ENCODE results near the gene BUD23.
"Not testable (repeated sequence)": the region's sequence is repeated elsewhere in the genome, so short reads cannot be mapped to it uniquely, and the experiment has no call there.

The BUD23 gene, protein sequence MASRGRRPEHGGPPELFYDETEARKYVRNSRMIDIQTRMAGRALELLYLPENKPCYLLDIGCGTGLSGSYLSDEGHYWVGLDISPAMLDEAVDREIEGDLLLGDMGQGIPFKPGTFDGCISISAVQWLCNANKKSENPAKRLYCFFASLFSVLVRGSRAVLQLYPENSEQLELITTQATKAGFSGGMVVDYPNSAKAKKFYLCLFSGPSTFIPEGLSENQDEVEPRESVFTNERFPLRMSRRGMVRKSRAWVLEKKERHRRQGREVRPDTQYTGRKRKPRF

DNA sequence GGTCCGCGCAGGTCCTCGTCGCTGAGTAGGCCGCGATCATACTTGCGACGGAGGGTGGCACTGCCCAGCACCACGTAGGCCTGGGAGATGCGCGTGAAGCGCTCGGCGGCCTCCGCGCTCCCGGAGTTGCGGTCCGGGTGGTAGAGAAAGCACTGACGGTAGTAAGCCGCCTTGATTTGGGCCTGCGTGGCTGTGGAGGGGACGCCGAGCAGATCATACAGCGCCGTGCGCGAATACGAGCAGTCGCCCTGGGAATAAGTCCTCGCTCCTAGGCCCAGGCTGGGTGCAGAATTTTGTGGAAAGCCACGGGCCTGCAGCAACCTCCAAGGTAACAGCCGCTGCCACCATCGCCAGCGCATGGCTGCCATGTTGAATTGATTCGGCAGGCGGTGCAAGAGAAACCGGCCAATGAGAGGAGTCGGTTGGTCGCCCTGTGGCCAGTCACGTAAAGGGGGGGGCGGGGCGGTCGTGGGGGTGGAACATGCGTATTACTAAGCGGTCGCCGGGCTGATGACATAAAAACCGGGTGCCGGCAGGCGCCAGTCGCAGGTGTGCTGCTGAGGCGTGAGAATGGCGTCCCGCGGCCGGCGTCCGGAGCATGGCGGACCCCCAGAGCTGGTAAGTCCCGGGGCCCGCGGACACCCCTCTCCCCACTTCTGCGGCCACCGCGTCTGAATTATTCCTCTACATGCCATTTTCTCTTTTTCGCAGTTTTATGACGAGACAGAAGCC lies at the start of gene BUD23, which contains the start of gene DNAJC30:
Gene BUD23 (plus strand): TSS at position 542 of the 732 bp plus-strand sequence. CDS start 29 bp downstream, at position 571.
Gene DNAJC30 (minus strand): TSS at position 398 of the 732 bp plus-strand sequence. CDS start 30 bp downstream, at position 368.
- peak; percentile 95 to 99 (median 97) for DNase-seq (ENCODE audit: low read depth in 3 of 3)

DNA sequence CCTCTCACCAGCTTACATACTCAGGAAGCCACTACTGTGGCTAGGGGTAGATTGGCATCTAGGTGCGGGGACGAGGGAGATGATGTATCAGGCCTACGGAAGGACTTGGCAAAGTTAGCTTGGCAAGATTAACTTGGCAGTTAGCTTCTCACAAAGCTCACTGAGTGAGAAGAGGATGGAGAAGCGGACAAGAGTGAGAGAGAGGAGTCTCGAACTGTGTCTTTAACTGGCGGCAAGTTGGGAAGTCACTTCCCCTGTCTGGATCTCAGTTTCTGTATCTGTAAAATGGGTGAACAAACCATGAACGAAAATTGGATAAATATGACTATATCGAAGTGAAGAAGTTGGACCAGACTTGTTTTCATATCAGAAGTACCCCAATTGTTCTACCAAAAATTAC lies 49.6 kb upstream of the BUD23 start:
- no peak for DNase-seq (ENCODE audit: low read depth in 3 of 3)

DNA sequence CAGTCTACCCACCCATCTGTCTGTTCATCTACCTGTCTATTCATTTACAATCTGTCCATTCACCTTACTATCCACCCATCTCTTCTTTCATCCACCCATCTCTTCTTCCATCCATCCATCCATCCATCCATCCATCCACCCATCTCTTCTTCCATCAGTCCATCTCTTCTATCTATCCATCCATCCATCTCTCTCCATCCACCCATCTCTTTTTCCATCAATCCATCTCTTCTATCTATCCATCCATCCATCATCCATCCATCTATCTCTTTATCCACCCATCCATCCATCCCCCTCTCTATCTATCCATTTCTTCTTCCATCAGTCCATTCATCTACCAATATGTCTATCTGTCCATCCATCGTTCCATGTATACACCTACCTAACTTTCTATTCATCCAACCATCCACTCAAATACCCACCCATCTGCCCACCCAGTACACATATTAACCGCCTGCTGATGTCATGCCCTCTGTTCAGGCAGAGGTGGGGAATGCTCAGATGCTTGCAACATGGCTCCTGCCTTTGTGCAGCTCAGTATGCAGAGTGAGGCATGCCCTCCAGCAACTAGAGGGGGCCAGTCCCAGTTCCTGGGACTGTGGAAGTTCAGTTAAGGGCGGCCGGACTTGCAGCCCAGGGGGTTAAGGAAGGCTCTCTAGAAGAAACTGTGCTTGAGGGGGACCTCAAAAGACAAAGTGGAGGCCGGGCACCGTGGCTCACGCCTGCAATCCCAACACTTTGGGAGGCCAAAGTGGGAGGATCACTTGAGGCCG lies 47.8 kb upstream of the BUD23 start:
- no peak for DNase-seq (ENCODE audit: low read depth in 3 of 3)

DNA sequence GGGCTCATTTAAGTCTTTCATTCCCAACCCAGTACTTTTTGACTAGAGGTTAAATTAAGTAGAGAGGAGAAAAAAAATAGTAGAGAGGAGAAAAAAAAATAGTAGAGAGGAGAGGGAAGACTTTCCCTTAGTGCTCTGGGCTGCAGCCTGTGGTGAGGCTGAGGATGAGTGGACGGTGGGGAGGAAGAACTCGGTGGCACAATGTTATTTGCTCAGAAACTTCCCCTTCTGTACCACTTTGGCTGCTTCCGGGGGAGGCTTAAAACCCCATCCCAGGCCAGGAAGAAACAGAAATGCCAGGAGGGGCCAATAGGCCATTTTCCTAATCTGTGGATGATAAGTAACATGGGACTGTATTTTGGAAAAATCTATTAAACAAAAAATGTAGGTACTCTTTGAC lies 44.5 kb upstream of the BUD23 start:
- no peak for DNase-seq (ENCODE audit: low read depth in 3 of 3)

DNA sequence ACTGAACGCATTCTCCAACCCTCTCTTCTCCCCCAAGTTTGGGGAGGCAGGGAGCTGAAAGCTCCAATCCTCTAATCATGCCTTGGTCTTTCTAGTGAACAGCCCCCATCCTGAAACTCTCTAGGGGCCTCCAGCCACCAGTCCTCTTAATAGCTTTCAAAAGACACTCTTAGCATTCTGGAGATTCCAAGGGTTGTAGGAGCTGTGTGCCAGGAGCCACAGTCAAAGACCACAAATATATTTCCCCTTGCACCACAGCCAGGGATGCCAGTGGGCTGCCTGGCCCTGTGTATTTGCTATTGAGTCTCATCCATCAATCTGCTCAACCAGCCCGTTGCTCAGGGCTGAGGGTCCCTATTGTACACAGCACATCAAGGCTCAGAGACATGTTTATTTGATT lies 40.6 kb upstream of the BUD23 start:
- no peak for DNase-seq (ENCODE audit: low read depth in 3 of 3)

DNA sequence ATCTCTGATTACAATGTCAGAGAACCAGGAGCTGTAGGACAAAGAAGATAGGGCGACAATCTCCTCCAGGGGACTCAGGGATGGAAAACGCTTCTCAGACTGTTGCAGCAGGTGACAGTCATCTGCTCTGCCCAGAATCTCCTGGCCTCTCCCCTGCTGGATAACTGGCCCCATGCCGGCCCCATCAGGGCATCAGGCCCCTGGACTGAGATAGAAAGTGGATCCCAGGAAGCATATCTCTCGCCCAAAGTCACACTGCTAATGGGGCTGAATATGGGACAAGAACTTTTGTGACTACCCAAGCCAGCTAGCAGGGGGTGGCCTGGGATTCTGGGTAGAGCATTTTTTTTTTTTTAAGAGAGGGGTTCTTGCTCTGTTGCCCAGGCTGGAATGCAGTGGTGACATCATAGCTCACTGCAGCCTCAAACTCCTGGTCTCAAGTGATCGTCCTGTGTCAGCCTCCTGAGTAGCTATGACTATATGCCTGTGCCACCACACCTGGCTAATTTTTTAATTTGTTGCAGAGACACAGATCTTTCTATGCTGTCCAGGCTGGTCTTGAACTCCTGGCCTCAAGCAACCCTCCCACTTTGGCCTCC lies 38.6 kb upstream of the BUD23 start:
- no peak for DNase-seq (ENCODE audit: low read depth in 3 of 3)

DNA sequence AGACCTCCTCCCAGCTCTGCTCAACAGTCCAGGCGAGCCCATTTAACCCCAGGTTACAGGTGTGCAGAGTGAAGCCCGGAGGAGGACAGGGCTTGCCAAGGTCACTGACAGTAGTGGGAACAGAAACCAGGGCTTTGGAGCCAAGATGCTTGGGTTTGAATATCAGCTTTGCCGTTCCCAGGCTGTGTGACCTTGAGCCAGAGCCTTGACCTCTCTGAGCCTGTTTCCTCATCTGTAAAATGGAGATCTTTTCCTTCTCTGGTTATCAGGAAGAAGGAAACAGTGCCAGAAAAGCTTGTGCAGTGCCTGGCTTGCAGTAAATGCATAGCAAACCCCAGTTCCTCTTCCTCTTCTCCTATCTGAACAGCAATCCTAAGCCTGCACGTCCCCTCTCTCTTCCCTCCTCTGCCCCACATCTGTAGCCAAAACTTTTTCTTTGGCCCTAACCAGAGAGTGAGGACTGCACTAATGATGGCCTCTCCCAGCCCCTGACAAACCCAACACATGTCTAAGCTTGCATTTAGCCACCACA lies 37.7 kb upstream of the BUD23 start:
- no peak for DNase-seq (ENCODE audit: low read depth in 3 of 3)

DNA sequence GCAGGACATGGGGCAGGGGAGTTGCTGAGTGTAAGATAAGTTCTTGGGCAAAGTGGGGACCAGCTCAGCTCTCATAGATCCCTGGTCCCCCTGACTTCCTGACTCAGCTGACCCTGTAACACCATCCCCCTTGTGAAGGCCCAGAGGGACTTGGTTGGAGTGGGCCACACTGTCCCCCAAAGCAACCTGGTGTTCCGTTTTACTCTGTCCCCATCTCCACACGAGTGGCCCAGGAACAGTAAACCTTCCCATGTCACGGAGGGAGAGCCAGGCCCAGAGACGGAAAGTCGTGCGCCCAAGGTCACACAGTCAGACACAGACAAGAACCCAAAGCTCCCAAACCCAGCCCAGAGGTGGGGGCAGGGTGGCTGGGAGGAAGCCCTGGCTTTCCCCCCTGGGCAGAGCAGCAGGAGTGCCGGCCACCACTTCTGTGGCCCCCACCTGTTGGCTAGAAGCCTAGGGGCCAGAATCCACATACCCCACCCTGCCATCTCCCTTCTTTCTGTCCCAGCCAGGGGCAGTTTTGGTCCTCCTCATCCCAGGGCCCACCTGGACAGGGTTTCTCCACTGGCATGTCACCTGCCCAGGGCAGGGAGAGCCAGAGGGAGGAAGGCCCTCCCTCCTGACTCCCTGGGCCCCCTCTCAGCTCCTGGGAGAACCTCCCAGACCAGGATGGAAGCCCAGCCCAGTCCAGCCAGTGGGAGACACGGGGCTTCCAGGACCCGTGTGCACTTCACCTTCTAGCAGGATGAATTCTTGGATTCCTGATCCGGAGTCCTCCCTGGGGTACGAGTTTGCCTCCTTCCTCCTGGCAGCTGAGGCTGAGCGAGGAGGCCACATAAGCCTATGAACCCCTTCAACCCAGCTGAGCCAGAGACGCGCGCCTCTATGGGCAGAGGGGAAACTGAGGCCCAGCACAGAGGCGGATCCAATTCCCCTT lies 36.3 kb upstream of the BUD23 start:
- no peak for DNase-seq (ENCODE audit: low read depth in 3 of 3)

DNA sequence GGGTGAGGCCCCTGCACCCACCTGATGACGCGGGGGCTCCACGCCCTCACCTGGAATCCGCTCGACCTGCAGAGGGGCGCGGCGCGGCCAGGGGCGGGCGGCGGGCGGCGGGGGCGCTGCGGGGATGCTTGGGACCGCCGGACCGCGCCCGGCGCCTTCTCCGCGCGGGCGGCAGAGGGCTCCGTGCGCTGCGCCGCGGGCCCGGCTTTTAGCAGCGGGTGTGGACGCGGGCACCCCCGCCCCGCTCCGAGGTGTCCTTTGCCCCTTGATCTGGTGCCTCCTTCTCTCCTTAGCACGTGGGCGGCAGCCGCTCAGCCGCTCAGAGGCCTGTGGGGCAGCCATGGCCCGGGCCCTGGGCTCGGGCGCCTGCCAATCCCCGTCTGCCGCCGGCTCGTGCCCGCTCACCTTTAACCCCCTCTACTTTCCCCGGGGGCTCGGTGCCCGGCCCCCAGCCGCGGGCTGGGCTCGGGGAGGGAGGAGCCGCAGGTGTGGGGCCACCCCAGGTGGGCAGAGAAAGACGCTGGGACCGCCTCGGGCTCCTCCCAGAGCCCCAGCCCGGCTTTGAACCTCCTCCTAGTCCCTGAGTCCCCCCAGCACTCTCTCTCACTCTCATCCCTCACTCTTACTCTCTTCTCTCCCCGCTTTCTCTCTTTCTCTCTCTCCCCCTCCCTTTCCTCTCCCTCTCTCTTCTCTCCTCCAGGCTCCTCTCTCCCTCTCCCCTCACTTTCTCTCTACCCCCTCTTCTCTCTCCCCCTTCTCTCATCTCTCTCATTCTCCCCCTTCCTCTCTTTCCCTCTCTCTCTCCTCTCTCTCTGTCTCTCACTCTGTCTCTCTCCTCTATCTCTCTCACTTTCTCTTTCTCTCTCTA lies 35.4 kb upstream of the BUD23 start:
- DNase-seq (ENCODE audit: low read depth in 3 of 3): peak in 1 of 3 experiments; percentile 33

DNA sequence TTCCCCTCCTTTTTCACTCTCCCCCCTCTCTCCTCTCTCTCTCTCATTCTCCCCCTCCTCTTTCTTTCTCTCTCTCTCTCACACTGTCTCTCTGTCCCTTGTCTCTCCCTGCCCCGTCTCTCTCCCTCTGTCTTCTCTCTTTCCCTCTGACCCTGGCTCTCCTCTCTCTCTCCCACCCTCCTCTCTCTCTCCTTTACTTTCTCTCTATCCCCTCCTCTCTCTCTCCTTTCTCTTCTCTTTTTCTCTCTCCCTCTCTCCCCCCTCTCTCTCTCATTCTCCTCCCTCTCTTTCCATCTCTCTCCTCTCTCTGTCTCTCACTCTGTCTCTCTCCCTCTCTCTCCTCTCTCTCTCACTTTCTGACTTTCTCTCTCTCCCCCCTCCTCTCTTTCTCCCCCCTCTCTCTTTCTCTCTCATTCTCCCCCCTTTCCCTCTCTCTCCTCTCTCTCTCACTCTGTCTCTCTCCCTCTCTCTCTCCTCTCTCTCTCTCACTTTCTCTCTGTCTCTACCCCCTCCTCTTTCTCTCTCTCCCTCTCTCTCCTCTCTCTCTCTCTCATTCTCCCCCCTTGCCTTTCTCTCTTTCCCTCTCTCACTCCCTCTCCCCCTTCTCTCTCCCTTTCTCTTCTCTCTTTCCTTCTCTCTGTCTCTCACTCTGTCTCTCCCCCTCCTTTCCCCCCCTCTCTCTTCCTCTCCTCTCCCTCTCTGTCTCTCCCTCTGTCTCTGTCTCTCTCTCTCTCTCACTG lies 34.6 kb upstream of the BUD23 start:
- no peak for DNase-seq (ENCODE audit: low read depth in 3 of 3)

DNA sequence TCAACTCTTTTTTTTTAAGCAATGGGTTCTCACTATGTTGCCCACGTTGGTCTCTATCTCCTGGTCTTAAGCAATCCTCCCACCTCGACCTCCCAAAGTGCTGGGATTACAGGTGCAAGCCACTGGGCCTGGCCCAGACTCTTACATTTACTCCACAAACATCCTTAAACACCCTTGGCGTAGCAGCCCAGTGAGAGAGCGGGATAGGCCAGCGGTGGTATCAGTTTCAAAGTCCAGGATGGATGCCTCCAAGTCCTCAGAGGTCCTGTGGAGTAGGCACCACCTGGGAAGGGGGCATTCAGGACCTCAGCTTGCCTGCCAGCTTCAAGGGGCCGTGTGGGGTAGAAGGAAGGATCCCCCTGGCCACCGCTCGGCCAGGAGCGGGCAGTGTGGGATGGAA lies 33.8 kb upstream of the BUD23 start:
- DNase-seq (ENCODE audit: low read depth in 3 of 3): no peak

DNA sequence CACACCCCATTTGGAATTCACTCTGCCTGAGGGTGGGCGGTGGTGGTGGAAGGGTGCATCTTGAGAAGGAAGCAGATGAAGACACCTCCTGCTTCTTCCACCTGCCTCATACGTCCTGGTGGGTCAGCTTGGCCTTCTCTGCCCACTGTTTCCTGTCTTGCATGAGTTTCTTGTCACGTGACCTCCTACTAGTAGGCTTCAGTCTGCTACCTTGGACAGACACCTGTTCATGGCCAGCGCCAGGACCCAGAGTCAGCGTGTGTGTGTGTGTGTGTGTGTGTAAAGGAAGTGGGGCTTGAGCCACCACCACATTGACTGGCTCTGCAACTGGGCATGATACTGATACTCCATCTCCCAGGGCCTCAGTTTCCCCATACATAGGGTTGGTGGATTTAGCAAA lies 32.9 kb upstream of the BUD23 start:
- DNase-seq (ENCODE audit: low read depth in 3 of 3): no peak

DNA sequence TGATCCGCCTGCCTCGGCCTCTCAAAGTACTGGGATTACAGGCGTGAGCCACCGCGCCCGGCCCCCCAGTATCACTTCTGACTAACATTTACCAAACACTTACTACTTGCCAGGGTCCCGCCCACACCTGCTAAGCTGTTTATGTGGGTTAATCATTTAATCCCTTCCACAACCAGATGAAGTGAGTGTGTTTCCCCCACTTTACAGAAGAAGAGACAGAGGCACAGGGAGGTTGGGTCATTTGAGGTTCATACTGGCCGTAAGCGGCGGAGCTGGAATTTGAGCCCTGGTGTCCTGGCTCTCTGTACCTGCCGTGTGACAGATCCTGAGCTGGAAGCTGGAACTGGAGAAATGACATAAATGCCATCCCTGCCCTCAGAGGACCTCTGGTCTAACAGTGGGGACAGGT lies 30.9 kb upstream of the BUD23 start:
- DNase-seq (ENCODE audit: low read depth in 3 of 3): no peak

DNA sequence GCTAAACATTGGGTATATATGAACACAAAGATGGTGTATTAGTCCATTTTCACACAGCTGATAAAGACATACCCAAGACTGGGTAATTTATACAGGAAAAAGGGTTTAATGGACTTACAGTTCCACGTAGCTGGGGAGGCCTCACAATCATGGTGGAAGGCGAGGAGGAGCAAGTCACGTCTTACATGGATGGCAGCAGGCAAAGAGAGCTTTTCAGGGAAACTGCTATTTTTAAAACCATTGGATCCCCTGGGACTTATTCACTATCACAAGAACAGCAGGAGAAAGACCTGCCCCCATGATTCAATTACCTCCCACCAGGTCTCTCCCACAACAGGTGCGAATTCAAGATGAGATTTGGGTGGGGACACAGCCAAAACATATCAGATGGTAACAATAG lies 28.1 kb upstream of the BUD23 start:
- DNase-seq (ENCODE audit: low read depth in 3 of 3): not testable (repeated sequence)

DNA sequence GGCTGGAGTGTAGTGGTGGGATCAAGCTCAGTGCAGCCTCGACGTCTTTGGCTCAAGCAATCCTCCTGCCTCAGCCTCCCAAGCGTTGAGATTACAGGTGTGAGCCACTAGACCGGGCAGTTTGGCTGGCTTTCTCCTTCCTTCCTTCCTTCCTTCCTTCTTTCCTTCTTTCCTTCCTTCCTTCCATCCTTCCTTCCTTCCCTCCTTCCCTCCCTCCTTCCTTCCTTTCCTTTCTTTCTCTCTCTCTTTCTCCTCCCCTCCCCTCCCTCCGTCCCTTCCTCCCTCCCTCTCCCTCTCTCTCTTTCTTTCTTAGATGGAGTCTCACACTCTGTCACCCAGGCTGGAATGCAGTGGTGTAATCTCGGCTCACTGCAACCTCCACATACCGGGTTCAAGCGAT lies 23.4 kb upstream of the BUD23 start:
- DNase-seq (ENCODE audit: low read depth in 3 of 3): no peak

DNA sequence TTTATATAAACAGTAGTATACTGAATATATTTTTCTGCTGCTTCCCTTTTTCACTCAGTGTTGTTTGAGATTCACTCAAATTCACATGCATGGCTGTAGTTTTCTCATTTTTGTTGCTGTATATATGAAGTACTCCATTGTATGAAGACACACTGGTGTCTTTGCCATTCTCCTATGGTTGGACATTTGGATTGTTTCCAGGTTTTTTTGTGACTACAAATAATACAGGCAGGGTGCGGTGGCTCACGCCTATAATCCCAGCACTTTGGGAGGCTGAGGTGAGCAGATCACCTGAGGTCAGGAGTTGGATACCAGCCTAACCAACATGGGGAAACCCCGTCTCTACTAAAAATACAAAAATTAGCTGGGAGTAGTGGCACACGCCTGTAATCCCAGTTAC lies 22.8 kb upstream of the BUD23 start:
- not testable (repeated sequence) for DNase-seq (ENCODE audit: low read depth in 3 of 3)

DNA sequence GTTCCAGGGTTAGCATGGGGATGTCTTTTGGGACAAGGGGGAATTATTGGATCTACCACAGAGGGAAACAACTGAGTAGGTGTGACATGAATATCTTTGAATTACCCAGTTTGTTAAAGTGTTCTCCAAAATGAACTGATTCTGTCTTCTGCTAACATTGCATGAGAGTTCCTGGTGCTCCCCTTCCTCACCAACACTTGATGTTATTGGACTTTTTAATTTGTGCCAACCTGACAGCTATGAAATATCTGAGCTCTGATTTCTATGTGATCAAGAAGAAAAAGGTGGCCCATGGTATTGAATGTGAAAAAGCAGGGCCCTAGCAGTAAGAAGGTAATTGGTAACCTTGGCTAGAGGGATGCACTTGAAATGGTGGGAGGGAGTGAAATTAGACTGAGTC lies 20.4 kb upstream of the BUD23 start:
- no peak for DNase-seq (ENCODE audit: low read depth in 3 of 3)

DNA sequence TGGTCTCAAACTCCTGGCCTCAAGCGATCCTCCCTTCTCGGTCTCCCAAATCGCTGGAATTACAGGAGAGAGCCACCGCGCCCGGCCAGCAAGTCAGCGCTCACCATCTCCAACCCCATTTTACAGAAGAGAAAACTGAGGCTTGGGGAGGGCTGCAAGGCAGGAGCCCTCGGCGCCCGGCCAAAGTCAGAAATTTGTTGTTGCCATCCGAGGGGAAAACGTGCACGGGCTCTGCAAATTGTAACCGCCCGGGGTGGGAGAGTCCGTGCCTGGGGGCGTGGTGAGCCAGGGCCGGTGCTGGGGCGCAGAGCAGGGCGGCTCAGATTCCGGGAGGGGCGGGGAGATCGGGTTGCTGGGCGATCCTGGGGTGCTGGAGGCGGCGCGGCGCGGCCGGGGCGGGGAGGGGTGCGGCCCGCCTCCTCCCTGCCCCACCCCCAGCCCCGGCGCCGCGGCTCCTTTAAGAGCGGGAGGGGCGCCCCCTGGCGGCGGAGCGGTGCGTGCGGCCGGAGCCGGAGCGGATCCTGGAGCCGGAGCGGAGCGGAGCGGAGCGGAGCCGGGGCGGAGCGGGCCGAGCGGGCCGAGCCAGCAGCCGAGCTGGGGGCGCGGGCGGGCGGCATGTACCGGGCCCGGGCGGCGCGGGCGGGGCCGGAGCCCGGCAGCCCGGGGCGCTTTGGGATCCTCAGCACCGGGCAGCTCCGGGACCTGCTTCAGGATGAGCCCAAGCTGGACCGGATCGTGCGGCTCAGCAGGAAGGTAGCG lies 15.9 kb upstream of the BUD23 start, which contains the start of gene VPS37D:
Gene VPS37D (plus strand): TSS at position 488 of the 759 bp plus-strand sequence. CDS start 128 bp downstream, at position 616.
- peak; percentile 80 to 90 (median 89) for DNase-seq (ENCODE audit: low read depth in 3 of 3)
